B cell (primary cell): Measurements from ENCODE around the gene POP5. TPM values are rescaled to one million over a fixed set of nuclear protein-coding genes. Genes with fewer than 3 reads are reported as not detected.
A peak's percentile ranks its signal among the peaks of the same experiment; 100 is the strongest.

Experiments used
- ATAC-seq: fragments of 200-7000 bp; cut with Tn5 transposase; one replicate; pipeline ENCODE4 v1.10.0; 2021; ENCODE audit warnings: low read depth, mild to moderate bottlenecking, moderate number of reproducible peaks, moderate library complexity
- CTCF ChIA-PET: fragments of 350-600 bp; sonication (Branson Sonifier 250); formaldehyde crosslinking; loops from one replicate; lab custom pipeline; 2021; ENCODE audit warnings: antibody characterized with exemption, inconsistent platforms; lab: Charles Lee
- POLR2A ChIA-PET: fragments of 350-600 bp; sonication (Branson Sonifier 250); formaldehyde crosslinking; loops from one replicate; lab custom pipeline; 2021; ENCODE audit warnings: antibody characterized with exemption; lab: Charles Lee
- DNase-seq: peaks from one replicate; pipeline ENCODE4 v3.0.0; 2013
- H2AFZ ChIP-seq: 2 replicates; pipeline ENCODE4 v1.6.1; 2012; ENCODE audit warnings: mild to moderate bottlenecking, low read depth, low read length; ENCODE audit not compliant: insufficient read depth, poor library complexity, severe bottlenecking
- H3K27ac ChIP-seq, 2 donors: 1 replicate in 1 of 2; 2 replicates in 1 of 2; pipeline ENCODE4 v1.5.1; 2012 to 2013; ENCODE audit warnings: low read length in 2 of 2, mild to moderate bottlenecking in 2 of 2, moderate library complexity in 1 of 2
- H3K27me3 ChIP-seq, 4 experiments: fragments of 200-600 bp in 1 of 4; sonication (generic) in 1 of 4; replicated peaks in 1 of 4; 1 replicate in 2 of 4; 2 replicates in 2 of 4; pipeline versions ENCODE4 v1.6.1 to v1.7.0; 2013 to 2016; ENCODE audit warnings: low read length in 3 of 4, mild to moderate bottlenecking in 2 of 4, mixed read lengths in 1 of 4, moderate library complexity in 1 of 4; ENCODE audit not compliant: insufficient read depth in 4 of 4, control insufficient read depth in 3 of 4; ENCODE audit errors: control extremely low read depth in 1 of 4
- H3K36me3 ChIP-seq, 2 experiments: replicated peaks in 1 of 2; 1 replicate in 1 of 2; 2 replicates in 1 of 2; pipeline versions ENCODE4 v1.6.1 to v1.7.1; 2013; ENCODE audit warnings: low read length in 1 of 2; ENCODE audit not compliant: insufficient read depth in 2 of 2, control insufficient read depth in 1 of 2; ENCODE audit errors: control extremely low read depth in 1 of 2, extremely low read depth in 1 of 2
- H3K4me1 ChIP-seq, 2 donors: fragments of 200-600 bp in 1 of 2; sonication (generic) in 1 of 2; 1 replicate in 1 of 2; 2 replicates in 1 of 2; pipeline versions ENCODE4 v1.5.1 to v1.6.1; 2013 to 2017; ENCODE audit warnings: low read length in 2 of 2; ENCODE audit not compliant: control insufficient read depth in 2 of 2, insufficient read depth in 2 of 2
- H3K4me2 ChIP-seq: replicated peaks from 2 replicates; pipeline ENCODE3; 2012; ENCODE audit warnings: mild to moderate bottlenecking, low read depth, low read length; ENCODE audit not compliant: poor library complexity, severe bottlenecking
- H3K4me3 ChIP-seq, 5 experiments: fragments of 200-600 bp in 1 of 5; sonication (generic) in 1 of 5; 1 replicate in 3 of 5; 2 replicates in 2 of 5; pipeline versions ENCODE4 v1.5.1 to v1.7.0; 2011 to 2016; ENCODE audit warnings: low read length in 4 of 5, mild to moderate bottlenecking in 4 of 5, low read depth in 2 of 5, control low read depth in 1 of 5, moderate library complexity in 1 of 5; ENCODE audit not compliant: insufficient read depth in 1 of 5; ENCODE audit errors: control extremely low read depth in 1 of 5, extremely low read depth in 1 of 5
- H3K79me2 ChIP-seq: fragments of 200-600 bp; sonication (generic); one replicate; pipeline ENCODE4 v1.6.0; 2016; ENCODE audit warnings: low read length; ENCODE audit not compliant: control insufficient read depth, insufficient read depth
- H3K9ac ChIP-seq: fragments of 200-600 bp; sonication (generic); 2 replicates; pipeline ENCODE4 v1.6.1; 2017; ENCODE audit warnings: mild to moderate bottlenecking, low read length, moderate library complexity
- H3K9me3 ChIP-seq, 3 donors: one replicate each; pipeline versions ENCODE4 v1.6.1 to v1.7.1; 2013; ENCODE audit warnings: low read length in 2 of 3; ENCODE audit not compliant: control insufficient read depth in 2 of 3, insufficient read depth in 1 of 3; ENCODE audit errors: control extremely low read depth in 1 of 3
- H4K20me1 ChIP-seq: 2 replicates; pipeline ENCODE4 v1.6.0; 2012; ENCODE audit warnings: mild to moderate bottlenecking, low read length; ENCODE audit not compliant: insufficient read depth, control insufficient read depth, poor library complexity, severe bottlenecking
- H3K27ac Mint-ChIP-seq: one replicate; pipeline ENCODE4 v1.8.0; 2021; ENCODE audit warnings: mixed read lengths
- H3K27me3 Mint-ChIP-seq: one replicate; pipeline ENCODE4 v1.8.0; 2021; ENCODE audit warnings: mixed read lengths
- H3K4me1 Mint-ChIP-seq: one replicate; pipeline ENCODE4 v1.8.0; 2021; ENCODE audit warnings: mixed read lengths
- H3K4me3 Mint-ChIP-seq: one replicate; pipeline ENCODE4 v1.8.0; 2021; ENCODE audit warnings: mixed read lengths
- H3K9me3 Mint-ChIP-seq: one replicate; pipeline ENCODE4 v1.8.0; 2022; ENCODE audit warnings: mixed read lengths; ENCODE audit not compliant: insufficient read depth
- WGBS: methylation state at CpG from one replicate; pipeline ENCODE4 v1.1.5; 2013; ENCODE audit warnings: missing lambda C conversion rate; ENCODE audit not compliant: insufficient coverage; 5-methylcytosine and 5-hydroxymethylcytosine counted together
- intact Hi-C: fragments of 100-400 bp; cut with micrococcal nuclease; formaldehyde crosslinking; loops from one replicate; pipeline ENCODE4 v1.10.0; 2022
- polyA plus RNA-seq: library from polyadenylated mRNA; depleted of rRNA; stranded (reverse); fragments of >200 nt; gene quantifications from 2 replicates; pipeline ENCODE4 v1.2.3, GENCODE V29; 2012
- total RNA-seq, 2 donors: library from RNA; stranded (reverse); fragments of 120-200 nt in 1 of 2; gene quantifications; 1 replicate in 1 of 2; 2 replicates in 1 of 2; pipeline versions ENCODE4 v1.2.3 to v1.2.4, GENCODE V29; 2013 to 2022
- TF ChIP-seq, protein P1 (sequence below): fragments of 200-600 bp; IDR thresholded peaks from one replicate; pipeline ENCODE4 v1.8.0; 2022; ENCODE audit warnings: antibody characterized with exemption, mild to moderate bottlenecking

The POP5 gene
- total and polyA plus RNA-seq, 2 donors (not counting 1 experiment from before 2014, with no cell fraction given): 60.6 to 107 TPM

DNA sequence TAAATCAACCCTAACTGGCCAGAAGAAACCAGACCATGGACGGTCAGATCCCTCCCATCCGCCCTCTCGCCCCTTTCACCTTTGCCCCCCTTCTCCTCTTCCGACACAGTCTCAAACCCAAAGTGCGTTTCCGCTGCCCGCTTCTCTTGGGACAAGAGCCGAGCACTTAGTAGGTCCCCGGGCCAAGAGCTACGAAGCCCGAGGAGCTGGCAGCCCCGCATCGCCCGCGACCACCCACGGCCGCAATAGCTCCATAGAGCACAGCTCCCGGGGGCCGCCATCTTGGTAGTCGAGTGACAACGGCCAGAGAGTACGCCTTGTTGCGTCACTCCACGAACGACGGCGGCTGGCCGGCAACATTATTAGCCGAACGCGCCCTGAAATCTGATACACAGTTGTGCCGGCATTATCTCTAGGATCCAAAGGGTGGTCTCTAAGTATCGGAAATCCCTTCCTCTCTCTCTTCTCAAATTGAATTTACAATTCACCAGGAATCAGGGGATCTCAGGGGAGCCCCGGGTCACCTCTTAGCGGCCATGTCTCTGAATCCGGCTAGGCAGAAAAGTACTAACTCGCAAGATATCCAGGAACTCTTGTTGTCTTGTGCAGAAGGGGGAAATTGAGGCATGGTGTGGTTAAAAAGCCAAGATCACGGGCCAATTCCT, 52.2 kb downstream of the POP5 start, which contains the start of gene COQ5:
TSS of gene COQ5 (minus strand) at position 298 of the 665 bp plus-strand sequence. CDS start at position 281, 17 bp downstream.
- Histone ChIP-seq H4K20me1 (no peaks in the 10 kb centered on the region), H3K4me1 (peaks cover 8 to 17% of the 10 kb centered on the region in 2 donors), H3K27ac (peak within 1 kb of the TSS; percentile 75 to 86), H3K27me3 (no peaks in the 10 kb centered on the region), H3K79me2 (peaks cover 20% of the 10 kb centered on the region), H3K36me3 (peaks cover 0 to 1% of the 10 kb centered on the region in 2 experiments), H3K4me3 (peak within 1 kb of the TSS; percentile 69 to 93 (median 88)), H3K9ac (peak within 1 kb of the TSS; percentile 75), H3K9me3 (no peaks in the 10 kb centered on the region), H2AFZ (peak within 1 kb of the TSS; percentile 98), H3K4me2 (peak within 1 kb of the TSS; percentile 82)
- ATAC-seq: peak; percentile 99
- Mint-ChIP-seq H3K27me3 (no peaks in the 10 kb centered on the region), H3K9me3 (no peaks in the 10 kb centered on the region), H3K4me1 (peaks cover 23% of the 10 kb centered on the region), H3K4me3 (peak within 1 kb of the TSS; percentile 100), H3K27ac (peak within 1 kb of the TSS; percentile 99)
- intact Hi-C loops: loop anchor here (1.0 to 2.0 kb wide), 3 partner anchors 34 to 600 kb away; partner anchors contain the start of gene SRSF9
- TF ChIP-seq, protein P1, sequence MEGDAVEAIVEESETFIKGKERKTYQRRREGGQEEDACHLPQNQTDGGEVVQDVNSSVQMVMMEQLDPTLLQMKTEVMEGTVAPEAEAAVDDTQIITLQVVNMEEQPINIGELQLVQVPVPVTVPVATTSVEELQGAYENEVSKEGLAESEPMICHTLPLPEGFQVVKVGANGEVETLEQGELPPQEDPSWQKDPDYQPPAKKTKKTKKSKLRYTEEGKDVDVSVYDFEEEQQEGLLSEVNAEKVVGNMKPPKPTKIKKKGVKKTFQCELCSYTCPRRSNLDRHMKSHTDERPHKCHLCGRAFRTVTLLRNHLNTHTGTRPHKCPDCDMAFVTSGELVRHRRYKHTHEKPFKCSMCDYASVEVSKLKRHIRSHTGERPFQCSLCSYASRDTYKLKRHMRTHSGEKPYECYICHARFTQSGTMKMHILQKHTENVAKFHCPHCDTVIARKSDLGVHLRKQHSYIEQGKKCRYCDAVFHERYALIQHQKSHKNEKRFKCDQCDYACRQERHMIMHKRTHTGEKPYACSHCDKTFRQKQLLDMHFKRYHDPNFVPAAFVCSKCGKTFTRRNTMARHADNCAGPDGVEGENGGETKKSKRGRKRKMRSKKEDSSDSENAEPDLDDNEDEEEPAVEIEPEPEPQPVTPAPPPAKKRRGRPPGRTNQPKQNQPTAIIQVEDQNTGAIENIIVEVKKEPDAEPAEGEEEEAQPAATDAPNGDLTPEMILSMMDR: no peak
- POLR2A ChIA-PET: interaction anchor here (1.1 kb wide), 1 partner anchor 52 kb away, joined by 6 read pairs; the partner anchor contains the start of gene POP5
- CTCF ChIA-PET: interaction anchor here (0.6 to 1.6 kb wide), 4 partner anchors 11 to 375 kb away, joined by 3 to 8 read pairs (median 3); partner anchors contain the start of genes DYNLL1 and SPPL3
- peak; percentile 89 for DNase-seq
- WGBS: under 1% methylated on average over 38 of the region's 38 CpGs

Other genes starting within 250 kb of the POP5 start
- gene MSI1, start 212.2 kb downstream of the POP5 start, total RNA-seq: not detected in 2 replicates
- not detected in 2 replicates for gene MSI1, start 212.2 kb downstream of the POP5 start, polyA plus RNA-seq
- 132 and 137 TPM in 2 replicates for gene COX6A1, start 143.3 kb downstream of the POP5 start, total RNA-seq
- gene COX6A1, start 143.3 kb downstream of the POP5 start, polyA plus RNA-seq: 366 and 484 TPM in 2 replicates
- 15.8 and 19.6 TPM in 2 replicates for gene TRIAP1, start 135.0 kb downstream of the POP5 start, total RNA-seq
- 13.8 and 20.5 TPM in 2 replicates for gene TRIAP1, start 135.0 kb downstream of the POP5 start, polyA plus RNA-seq
- 26.0 and 26.4 TPM in 2 replicates for gene GATC, start 135.0 kb downstream of the POP5 start, total RNA-seq
- gene GATC, start 135.0 kb downstream of the POP5 start, polyA plus RNA-seq: 13.8 and 15.0 TPM in 2 replicates
- gene SRSF9, start 111.7 kb downstream of the POP5 start, total RNA-seq: 151 and 157 TPM in 2 replicates
- gene SRSF9, start 111.7 kb downstream of the POP5 start, polyA plus RNA-seq: 96.3 and 188 TPM in 2 replicates
- gene DYNLL1, start 85.3 kb downstream of the POP5 start, total RNA-seq: 132 and 138 TPM in 2 replicates
- gene DYNLL1, start 85.3 kb downstream of the POP5 start, polyA plus RNA-seq: 74.3 and 116 TPM in 2 replicates
- 22.1 and 25.4 TPM in 2 replicates for gene COQ5, start 52.2 kb downstream of the POP5 start, total RNA-seq
- gene COQ5, start 52.2 kb downstream of the POP5 start, polyA plus RNA-seq: 9.8 and 14.2 TPM in 2 replicates
- 227 and 236 TPM in 2 replicates for gene RNF10, start 47.0 kb downstream of the POP5 start, total RNA-seq
- 163 and 250 TPM in 2 replicates for gene RNF10, start 47.0 kb downstream of the POP5 start, polyA plus RNA-seq
- gene CABP1, start 59.2 kb upstream of the POP5 start, total RNA-seq: not detected in 2 replicates
- gene CABP1, start 59.2 kb upstream of the POP5 start, polyA plus RNA-seq: not detected in 2 replicates
- 39.8 and 52.6 TPM in 2 replicates for gene MLEC, start 105.7 kb upstream of the POP5 start, total RNA-seq
- 3.4 and 5.5 TPM in 2 replicates for gene MLEC, start 105.7 kb upstream of the POP5 start, polyA plus RNA-seq
- gene UNC119B, start 129.1 kb upstream of the POP5 start, total RNA-seq: 19.2 and 22.7 TPM in 2 replicates
- gene UNC119B, start 129.1 kb upstream of the POP5 start, polyA plus RNA-seq: 5.2 and 7.2 TPM in 2 replicates
- 10.0 and 10.1 TPM in 2 replicates for gene ACADS, start 144.4 kb upstream of the POP5 start, total RNA-seq
- gene ACADS, start 144.4 kb upstream of the POP5 start, polyA plus RNA-seq: 4.8 and 6.8 TPM in 2 replicates